Stimulated activated CD8-positive, alpha-beta memory T cell treated with anti-CD3 and anti-CD28 coated beads, Interleukin-12 subunit alpha, Interleukin-12 subunit beta, amount 100 ng/mL, for 24 hours (primary cell): ENCODE measurements around the gene MMP23B.
A peak's percentile ranks its signal among the peaks of the same experiment; 100 is the strongest.

ENCODE experiments used
- DNase-seq: peaks from one replicate; pipeline ENCODE4 v3.0.0-alpha.2; 2020; ENCODE audit errors: extremely low read depth

The MMP23B gene

DNA sequence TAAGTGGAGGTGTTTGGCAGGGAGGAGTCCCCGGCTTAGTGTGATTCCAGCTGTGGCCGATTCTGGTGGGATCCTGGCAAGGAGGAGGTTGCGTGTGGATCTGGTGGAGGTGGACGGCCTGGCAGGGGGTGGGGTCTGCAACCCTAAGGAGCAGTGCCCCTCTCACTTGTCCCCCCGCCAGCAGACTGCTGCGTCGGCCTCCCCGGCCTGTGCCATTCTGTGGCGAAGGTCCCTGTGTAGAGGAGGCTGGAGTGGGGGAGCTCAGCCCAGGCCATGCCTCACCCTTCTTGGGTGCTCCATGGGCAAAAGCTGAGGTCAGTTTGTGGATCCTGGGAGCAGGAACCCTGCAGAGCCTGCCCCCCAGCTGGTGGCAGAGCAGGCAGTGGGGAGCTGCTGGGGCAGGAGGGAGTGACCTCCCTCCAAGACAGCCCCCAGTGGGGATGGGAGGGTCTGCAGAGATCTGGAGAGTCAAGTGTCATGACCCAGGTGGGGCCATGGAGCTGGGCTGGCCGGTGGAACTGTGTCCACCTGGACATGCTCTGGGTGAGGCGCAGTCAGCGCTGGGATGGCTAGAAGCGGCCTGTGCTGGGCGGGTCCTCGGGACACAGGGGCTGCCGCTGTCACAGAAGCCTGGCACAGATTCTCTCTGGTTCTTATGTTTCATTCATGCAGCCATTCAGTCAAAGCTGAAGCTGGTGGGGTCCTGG, 11.4 kb upstream of the MMP23B start:
- no peak for DNase-seq

DNA sequence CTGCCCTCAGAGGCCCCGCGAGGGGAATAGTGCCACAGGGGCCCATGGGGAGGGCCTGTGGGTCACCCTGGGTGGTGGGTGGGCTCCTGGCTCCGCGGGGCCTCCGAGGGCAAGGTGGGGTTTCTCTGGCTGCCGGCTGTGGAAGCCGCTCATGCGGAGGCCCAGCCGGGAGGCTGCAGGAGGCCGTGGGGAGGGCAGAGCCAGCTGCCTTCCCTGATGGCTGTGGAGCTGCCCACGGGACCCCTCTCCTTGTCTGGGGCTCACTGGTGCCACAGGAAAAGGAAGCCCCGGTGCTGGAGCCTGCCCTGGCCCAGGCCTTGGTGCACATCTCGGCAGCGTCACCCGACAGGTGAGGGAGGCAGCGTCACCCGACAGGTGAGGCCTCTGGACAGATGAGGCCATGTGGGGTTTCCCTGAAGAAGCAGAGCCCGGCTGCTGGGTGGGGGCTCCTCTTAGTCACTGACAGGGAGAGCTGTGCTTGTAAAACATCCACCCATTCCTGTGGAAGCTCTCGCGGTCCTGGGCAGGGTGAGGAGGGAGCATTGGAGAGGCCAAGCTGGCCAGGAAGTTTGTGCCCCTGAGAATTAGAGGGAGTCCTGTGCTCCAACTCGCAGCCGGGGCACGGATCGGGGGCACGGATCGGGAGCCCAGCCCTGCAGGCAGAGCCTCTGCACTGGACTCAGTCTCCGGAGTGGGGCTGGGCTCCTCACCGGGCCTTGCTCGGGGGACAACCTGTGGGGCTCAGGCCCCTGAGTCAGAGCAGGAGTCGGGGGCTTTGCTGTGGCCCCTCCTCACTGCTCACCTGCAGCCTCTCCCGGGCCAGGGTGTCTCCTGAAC, 10.6 kb upstream of the MMP23B start:
- no peak for DNase-seq

DNA sequence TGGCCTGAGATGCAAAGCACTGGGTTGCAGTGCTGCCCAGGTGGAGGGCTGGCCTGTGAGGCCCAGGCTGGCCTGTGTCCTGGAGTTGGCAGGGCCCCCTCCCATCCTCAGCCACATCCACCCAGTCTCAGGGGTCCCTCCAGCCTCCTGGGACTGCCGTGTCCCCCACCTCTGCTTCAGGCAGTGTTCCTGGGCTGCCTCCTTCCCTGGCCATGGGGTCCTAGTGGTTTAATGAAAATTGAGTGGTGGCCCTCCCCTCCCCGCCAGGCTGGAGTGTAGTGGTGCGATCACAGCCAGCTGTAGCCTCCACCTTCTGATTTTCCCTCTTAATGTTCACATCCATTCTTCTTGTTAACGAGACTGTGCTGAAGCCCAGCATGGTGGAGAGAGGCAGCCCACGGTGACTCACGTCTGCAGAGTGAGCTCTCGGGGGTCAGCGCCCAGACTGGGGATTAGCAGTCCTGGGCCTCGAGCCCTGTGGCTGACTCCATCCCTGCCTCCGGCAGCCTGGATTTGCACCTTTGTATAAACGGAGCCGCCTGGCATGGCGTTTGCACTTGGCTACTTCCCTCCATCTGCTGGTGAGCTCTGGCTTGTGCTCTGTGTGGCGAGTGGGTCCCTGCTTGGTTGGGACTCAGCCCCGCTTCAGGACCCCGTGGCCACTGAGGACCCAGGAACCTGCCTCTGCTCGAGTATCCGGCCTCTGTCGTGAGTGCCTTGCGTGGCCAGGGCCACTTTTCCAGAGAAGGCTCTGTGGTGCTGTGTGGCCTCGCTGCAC, 9.8 kb upstream of the MMP23B start:
- DNase-seq: no peak

DNA sequence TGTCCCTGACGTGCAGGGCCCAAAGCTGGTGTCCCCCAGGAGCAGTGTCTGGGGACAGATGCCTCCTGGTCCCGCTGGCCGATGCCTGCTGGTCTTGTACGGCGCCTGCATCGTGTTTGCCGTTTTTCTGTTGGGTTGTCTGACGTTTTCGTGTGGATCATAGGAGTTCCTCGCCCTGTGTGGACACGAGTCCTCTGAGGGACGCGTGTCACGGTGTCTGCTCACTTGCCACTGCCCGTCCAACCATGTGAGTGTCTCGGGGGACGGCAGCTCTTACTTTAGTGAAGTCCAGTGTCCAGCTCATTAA, 9.2 kb upstream of the MMP23B start:
- DNase-seq: no peak

DNA sequence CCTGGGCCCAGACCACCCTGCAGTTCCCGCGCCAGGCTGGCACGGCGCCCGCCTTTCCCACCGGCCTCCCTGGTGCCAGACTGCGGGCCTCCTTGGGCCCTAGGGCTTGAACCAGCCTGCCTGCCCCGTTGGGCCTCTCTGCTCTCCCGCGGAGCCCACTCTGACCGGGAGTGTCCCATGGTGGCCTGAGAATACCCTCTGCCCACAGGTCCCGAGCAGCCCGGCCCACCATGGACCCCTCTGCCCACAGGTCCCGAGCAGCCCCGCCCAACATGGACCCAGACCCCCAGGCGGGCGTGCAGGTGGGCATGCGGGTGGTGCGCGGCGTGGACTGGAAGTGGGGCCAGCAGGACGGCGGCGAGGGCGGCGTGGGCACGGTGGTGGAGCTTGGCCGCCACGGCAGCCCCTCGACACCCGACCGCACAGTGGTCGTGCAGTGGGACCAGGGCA, 8.8 kb upstream of the MMP23B start:
- no peak for DNase-seq

- no peak for DNase-seq
These were observed 8.1 kb upstream of the MMP23B start for GRCh38 chr1:1623631-1624442.

DNA sequence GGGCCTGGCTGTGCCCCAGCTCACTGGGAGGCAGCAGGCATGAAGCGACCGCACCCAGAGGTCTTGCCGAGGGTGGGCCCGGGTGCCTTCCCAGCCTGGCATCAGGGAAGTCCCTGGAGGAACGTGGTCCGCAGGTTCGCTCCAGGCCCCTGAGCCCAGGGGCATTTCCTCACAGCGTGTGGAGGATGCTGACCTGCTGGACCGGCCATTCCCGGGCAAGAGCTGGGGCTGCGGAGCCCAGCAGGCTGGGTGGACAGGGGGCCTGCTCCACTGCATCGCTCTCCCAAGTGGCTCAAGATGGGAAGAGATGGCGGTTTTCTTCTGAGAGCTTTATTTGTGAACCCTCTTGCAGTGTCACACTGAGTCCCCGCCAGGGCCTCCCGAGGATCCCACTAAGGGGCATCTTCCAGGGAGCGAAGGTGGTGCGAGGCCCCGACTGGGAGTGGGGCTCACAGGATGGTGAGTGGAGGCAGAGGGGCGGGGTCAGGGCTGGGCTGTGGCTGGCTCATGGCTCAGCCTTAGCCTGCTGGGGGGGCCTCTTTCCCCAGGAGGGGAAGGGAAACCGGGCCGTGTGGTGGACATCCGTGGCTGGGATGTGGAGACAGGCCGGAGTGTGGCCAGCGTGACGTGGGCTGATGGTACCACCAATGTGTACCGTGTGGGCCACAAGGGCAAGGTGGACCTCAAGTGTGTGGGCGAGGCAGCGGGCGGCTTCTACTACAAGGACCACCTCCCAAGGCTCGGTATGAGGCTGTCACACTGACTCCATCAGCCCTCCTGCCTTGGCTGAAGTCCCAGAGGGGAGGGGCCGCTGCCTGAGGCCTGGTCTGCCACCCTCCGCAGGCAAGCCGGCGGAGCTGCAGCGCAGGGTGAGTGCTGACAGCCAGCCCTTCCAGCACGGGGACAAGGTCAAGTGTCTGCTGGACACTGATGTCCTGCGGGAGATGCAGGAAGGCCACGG, 7.2 kb upstream of the MMP23B start:
- DNase-seq: no peak

- no peak for DNase-seq
These were observed 6.6 kb upstream of the MMP23B start for GRCh38 chr1:1625404-1625775.

DNA sequence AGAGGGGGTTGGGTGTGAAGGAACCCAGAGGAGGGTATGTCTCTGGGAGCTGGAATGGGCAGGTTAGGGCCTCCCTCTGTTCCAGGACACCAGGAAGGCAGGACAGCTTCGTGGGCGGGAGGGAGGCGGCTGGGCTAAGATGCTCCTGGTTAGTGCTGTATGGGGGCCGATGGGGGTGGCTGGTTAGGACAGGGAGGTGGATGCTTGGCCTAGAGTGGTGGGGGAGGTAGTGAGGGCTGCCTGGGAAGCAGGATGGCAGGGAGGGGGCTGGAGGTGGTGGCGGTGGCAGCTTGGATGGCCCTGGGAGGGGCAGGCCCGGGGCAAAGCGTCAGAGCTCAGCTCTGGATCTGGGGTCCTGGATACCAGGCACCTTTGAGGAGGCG, 6.2 kb upstream of the MMP23B start:
- DNase-seq: no peak

DNA sequence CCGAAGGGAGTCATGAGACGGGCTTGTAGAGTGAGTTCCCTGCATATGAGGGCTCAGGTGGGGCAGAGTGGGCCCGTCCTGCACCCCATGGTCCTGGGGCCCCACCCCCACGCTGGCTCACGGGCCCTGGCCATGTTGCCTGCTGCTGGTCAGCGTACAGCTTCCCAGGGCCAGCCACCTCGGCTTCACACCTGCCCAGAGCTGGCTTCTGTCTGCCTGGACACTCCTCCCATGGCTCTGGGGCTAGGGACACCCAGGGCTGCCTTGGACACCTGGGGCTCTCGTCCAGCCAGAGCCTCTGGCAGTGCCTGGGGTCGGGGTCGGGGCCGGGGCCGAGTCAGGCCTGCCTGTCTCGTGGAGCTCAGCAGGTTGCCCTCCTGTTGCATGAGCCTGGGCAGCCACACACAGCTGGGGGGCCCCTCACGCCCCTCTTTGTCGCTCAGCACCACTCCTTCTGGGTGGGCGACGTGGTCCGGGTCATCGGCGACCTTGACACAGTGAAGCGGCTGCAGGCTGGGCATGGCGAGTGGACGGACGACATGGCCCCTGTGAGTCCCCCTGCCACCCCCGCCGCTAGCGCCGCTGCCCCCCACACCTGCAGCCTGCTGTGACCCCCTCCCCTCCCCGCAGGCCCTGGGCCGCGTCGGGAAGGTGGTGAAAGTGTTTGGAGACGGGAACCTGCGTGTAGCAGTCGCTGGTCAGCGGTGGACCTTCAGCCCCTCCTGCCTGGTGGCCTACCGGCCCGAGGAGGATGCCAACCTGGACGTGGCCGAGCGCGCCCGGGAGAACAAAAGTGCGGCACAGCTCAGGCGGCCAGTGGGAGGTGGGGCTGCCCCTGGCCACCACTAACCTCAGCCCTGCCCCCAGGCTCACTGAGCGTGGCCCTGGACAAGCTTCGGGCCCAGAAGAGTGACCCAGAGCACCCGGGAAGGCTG, 5.5 kb upstream of the MMP23B start:
- no peak for DNase-seq

DNA sequence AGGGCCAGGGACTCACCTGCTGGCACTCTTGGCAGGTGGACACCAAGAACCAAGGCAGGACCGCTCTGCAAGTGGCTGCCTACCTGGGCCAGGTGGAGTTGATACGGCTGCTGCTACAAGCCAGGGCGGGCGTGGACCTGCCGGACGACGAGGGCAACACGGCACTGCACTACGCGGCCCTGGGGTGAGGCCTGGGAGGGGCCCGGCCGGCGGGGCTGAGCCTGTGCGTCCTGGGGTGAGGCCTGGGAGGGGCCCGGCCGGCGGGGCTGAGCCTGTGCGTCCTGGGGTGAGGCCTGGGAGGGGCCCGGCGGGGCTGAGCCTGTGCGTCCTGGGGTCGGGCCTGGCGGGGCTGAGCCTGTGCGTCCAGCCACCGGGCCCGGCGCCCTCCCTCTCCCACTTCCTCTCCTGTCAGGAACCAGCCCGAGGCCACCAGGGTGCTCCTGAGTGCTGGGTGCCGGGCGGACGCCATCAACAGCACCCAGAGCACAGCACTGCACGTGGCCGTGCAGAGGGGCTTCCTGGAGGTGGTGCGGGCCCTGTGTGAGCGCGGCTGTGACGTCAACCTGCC, 4.6 kb upstream of the MMP23B start:
- no peak for DNase-seq

- no peak for DNase-seq
These were observed 3.9 kb upstream of the MMP23B start for GRCh38 chr1:1627829-1628753.

DNA sequence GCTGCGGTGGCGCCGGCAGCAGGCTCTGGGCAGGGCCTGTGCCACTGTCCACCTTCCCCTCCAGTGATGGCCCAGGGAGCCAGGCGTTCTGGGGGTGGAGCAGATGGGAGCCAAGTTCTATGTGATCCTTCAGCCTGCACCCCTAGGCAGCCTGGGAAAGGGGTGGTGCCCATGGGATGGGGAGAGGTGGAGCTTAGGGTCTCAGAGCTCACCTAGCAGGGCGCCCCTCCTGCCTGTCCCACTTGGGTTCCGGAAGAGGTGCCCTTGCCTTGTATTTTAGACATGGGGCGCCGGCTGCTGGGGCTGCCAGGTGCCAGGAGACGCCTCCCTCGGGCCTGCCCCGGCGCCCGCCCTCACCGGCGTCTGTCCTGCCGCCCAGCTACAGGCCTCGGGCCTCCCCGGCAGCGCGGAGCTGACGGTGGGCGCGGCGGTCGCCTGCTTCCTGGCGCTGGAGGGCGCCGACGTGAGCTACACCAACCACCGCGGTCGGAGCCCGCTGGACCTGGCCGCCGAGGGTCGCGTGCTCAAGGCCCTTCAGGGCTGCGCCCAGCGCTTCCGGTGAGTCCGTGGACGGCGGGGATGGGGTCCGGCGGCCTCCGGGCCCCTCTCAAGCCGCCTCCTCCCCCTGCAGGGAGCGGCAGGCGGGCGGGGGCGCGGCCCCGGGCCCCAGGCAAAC, 3.1 kb upstream of the MMP23B start:
- DNase-seq: no peak

DNA sequence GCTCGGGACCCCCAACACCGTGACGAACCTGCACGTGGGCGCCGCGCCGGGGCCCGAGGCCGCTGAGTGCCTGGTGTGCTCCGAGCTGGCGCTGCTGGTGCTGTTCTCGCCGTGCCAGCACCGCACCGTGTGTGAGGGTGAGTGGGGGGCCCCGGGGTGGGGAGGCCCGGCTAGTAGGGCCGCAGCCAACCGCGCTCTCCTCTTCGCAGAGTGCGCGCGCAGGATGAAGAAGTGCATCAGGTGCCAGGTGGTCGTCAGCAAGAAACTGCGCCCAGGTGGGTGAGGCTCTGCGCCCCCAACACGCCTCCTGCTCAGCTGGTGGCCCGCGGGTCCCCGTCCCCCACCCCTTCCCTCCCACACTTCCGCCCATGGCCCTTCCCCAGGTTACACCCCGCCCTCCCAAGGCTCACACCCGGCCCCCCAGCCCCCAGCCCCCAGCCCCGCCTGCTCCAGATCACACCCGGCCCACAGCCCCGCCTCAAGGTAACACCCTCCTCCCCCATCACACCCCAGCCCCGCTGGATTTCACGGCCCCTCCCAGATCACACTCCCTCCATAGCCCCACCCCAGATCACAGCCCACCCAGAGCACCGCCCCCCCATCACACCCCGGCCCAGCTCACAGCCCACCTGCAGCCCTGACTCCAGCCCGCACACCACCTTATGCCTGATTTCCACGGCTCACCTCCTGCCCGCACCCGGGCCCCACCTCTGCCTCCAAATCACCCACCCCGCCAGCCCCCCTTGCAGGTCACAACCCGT, 2.4 kb upstream of the MMP23B start:
- DNase-seq: peak; percentile 54

DNA sequence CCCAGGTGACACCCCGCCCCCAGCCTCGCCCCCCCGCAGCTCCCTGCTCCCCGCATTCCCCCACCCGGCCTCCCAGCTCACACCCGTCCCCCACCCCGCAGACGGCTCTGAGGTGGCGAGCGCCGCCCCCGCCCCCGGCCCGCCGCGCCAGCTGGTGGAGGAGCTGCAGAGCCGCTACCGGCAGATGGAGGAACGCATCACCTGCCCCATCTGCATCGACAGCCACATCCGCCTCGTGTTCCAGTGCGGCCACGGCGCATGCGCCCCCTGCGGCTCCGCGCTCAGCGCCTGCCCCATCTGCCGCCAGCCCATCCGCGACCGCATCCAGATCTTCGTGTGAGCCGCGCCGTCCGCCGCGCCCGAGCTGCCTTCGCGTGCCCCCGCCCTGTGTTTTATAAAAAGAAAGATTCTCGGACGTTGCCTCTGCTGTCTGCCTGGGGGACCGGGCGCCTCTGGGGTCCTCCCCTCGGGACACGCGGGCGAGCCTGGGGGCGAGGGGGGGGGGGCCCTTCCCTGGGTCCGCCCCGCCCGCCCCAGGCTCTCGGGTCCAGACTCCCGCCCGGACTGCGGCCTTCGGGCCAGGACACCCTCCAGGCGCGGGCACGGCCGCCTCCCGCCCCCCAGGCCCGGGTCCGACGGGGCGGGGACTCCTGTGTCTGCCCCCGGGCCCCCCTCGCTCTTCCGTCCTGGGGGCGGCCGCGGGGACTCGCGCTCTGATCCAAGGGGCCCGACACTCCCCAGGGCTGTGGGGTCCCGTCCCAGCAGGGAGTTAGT, 1.6 kb upstream of the MMP23B start:
- peak; percentile 84 for DNase-seq
